ENCODE results near the gene CLDN18.

DNA sequence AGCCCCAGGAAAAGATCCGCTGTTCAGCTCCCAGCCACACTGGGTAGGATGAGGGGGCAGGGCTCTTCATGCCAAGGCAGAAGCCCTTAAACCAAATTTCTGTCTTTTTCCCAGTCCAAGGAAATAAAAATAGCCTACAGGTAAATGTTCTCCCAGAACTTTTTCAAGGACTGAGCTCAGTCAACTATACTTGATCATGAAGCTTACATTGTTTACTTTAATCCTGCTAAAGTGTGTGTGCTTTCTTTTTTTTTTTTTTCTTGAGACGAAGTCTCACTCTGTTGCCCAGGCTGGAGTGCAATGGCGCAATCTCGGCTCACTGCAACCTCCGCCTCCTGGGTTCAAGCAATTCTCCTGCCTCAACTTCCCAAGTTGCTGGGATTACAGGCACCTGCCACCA lies 17.9 kb downstream of the CLDN18 start:
- TF ChIP-seq, protein P1, sequence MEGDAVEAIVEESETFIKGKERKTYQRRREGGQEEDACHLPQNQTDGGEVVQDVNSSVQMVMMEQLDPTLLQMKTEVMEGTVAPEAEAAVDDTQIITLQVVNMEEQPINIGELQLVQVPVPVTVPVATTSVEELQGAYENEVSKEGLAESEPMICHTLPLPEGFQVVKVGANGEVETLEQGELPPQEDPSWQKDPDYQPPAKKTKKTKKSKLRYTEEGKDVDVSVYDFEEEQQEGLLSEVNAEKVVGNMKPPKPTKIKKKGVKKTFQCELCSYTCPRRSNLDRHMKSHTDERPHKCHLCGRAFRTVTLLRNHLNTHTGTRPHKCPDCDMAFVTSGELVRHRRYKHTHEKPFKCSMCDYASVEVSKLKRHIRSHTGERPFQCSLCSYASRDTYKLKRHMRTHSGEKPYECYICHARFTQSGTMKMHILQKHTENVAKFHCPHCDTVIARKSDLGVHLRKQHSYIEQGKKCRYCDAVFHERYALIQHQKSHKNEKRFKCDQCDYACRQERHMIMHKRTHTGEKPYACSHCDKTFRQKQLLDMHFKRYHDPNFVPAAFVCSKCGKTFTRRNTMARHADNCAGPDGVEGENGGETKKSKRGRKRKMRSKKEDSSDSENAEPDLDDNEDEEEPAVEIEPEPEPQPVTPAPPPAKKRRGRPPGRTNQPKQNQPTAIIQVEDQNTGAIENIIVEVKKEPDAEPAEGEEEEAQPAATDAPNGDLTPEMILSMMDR (IDR thresholded peaks at IDR 0.05; ENCODE audit: low read depth, low read length), result no peak
- no peak for TF ChIP-seq EZH2phosphoT487 (IDR thresholded peaks at IDR 0.05; ENCODE audit: low read depth)
